H1 (cell line): ENCODE measurements around the gene RRAD. TPM values are rescaled to one million over a fixed set of nuclear protein-coding genes. Genes with fewer than 3 reads are reported as not detected.

Experiments used
- CTCF ChIA-PET: fragments of 300-600 bp; sonication (Branson Sonifier 250); formaldehyde crosslinking; loops from one replicate; lab custom pipeline; 2021; ENCODE audit not compliant: partially characterized antibody; lab: Charles Lee
- POLR2A ChIA-PET: fragments of 300-600 bp; sonication (Branson Sonifier 250); formaldehyde crosslinking; loops from one replicate; lab custom pipeline; 2021; ENCODE audit warnings: inconsistent platforms; ENCODE audit not compliant: partially characterized antibody; lab: Charles Lee
- DNase-seq, 2 experiments: peaks; one replicate each; pipeline versions ENCODE4 v3.0.0 to v3.0.0-alpha.2; 2010 to 2022; ENCODE audit warnings: low spot score in 2 of 2, low read depth in 1 of 2, mixed read lengths in 1 of 2
- FAIRE-seq: peaks from 2 replicates; lab custom pipeline; 2011; peaks lifted over from hg19 to GRCh38; lab: Jason Lieb, UNC
- H2AFZ ChIP-seq: 2 replicates; pipeline ENCODE4 v1.8.1; 2012; ENCODE audit warnings: low read length, inconsistent platforms
- H2AK5ac ChIP-seq: 2 replicates; pipeline ENCODE4 v1.6.1; 2013; ENCODE audit warnings: low read depth, low read length
- H2BK120ac ChIP-seq: replicated peaks from 2 replicates; pipeline ENCODE3; 2013; ENCODE audit warnings: low read depth, low read length, inconsistent platforms
- H2BK12ac ChIP-seq: 2 replicates; pipeline ENCODE4 v1.6.1; 2013; ENCODE audit warnings: low read depth, low read length
- H2BK15ac ChIP-seq: 2 replicates; pipeline ENCODE4 v1.6.1; 2013; ENCODE audit warnings: low read length
- H2BK20ac ChIP-seq: 2 replicates; pipeline ENCODE4 v1.6.1; 2013; ENCODE audit warnings: low read length
- H2BK5ac ChIP-seq: 2 replicates; pipeline ENCODE4 v1.6.1; 2013; ENCODE audit warnings: low read depth, low read length
- H3K14ac ChIP-seq: 2 replicates; pipeline ENCODE4 v1.6.1; 2013; ENCODE audit warnings: inconsistent platforms; ENCODE audit not compliant: insufficient read length
- H3K18ac ChIP-seq: 2 replicates; pipeline ENCODE4 v1.6.1; 2013; ENCODE audit warnings: low read length; ENCODE audit errors: extremely low read depth
- H3K23ac ChIP-seq: 2 replicates; pipeline ENCODE4 v1.6.1; 2013; ENCODE audit warnings: inconsistent platforms; ENCODE audit not compliant: insufficient read length
- H3K23me2 ChIP-seq: 2 replicates; pipeline ENCODE4 v1.6.1; 2013; ENCODE audit warnings: low read depth, low read length
- H3K27ac ChIP-seq: 2 replicates; pipeline ENCODE4 v1.6.1; 2011; ENCODE audit warnings: low read depth, low read length, inconsistent platforms
- H3K27me3 ChIP-seq, 4 experiments: replicated peaks in 1 of 4; 1 replicate in 1 of 4; 2 replicates in 3 of 4; pipeline versions ENCODE4 v1.6.1 to v1.8.1; 2011 to 2013; ENCODE audit warnings: low read length in 3 of 4, mild to moderate bottlenecking in 3 of 4, inconsistent platforms in 2 of 4, mixed read lengths in 2 of 4, moderate library complexity in 1 of 4; ENCODE audit not compliant: control insufficient read depth in 3 of 4, insufficient read depth in 3 of 4; ENCODE audit errors: extremely low read depth in 1 of 4
- H3K36me3 ChIP-seq, 4 experiments: 2 replicates each; pipeline versions ENCODE4 v1.6.1 to v1.8.1; 2011 to 2013; ENCODE audit warnings: mild to moderate bottlenecking in 4 of 4, low read length in 3 of 4, moderate library complexity in 2 of 4, control low read depth in 1 of 4, inconsistent platforms in 1 of 4; ENCODE audit not compliant: insufficient read depth in 4 of 4, control insufficient read depth in 2 of 4
- H3K4ac ChIP-seq: replicated peaks from 2 replicates; pipeline ENCODE3; 2013; ENCODE audit warnings: low read length, low read depth, mixed read lengths, inconsistent platforms; ENCODE audit not compliant: insufficient read length
- H3K4me1 ChIP-seq, 4 experiments: replicated peaks in 1 of 4; 1 replicate in 1 of 4; 2 replicates in 3 of 4; pipeline versions ENCODE4 v1.6.1 to v1.8.1; 2011 to 2013; ENCODE audit warnings: low read length in 3 of 4, inconsistent platforms in 2 of 4, mixed read lengths in 1 of 4; ENCODE audit not compliant: insufficient read depth in 4 of 4, control insufficient read depth in 3 of 4
- H3K4me2 ChIP-seq, 2 experiments: 2 replicates each; pipeline versions ENCODE4 v1.6.1 to v1.8.1; 2011 to 2013; ENCODE audit warnings: low read depth in 2 of 2, low read length in 2 of 2, control low read depth in 1 of 2, inconsistent platforms in 1 of 2, mild to moderate bottlenecking in 1 of 2; ENCODE audit not compliant: insufficient read depth in 1 of 2
- H3K4me3 ChIP-seq, 4 experiments: fragments of 200-600, 300-600 bp in 1 of 4; sonication (generic), shearing (Covaris generic), sonication (Bioruptor Twin) in 1 of 4; 2 replicates each; pipeline versions ENCODE4 v1.5.1 to v1.8.1; 2011 to 2016; ENCODE audit warnings: low read length in 4 of 4, low read depth in 3 of 4, control low read depth in 2 of 4, inconsistent platforms in 2 of 4, mild to moderate bottlenecking in 2 of 4, mixed read lengths in 1 of 4, moderate library complexity in 1 of 4; ENCODE audit not compliant: insufficient read depth in 2 of 4; ENCODE audit errors: extremely low read depth in 1 of 4
- H3K56ac ChIP-seq: replicated peaks from 2 replicates; pipeline ENCODE3; 2013; ENCODE audit warnings: low read depth, mild to moderate bottlenecking, mixed read lengths, low read length, inconsistent platforms; ENCODE audit not compliant: insufficient read length
- H3K79me1 ChIP-seq: 2 replicates; pipeline ENCODE4 v1.6.1; 2013; ENCODE audit warnings: low read depth, low read length, control low read depth
- H3K79me2 ChIP-seq, 2 experiments: 2 replicates each; pipeline versions ENCODE4 v1.6.1 to v1.8.1; 2012 to 2013; ENCODE audit warnings: low read length in 2 of 2, mild to moderate bottlenecking in 2 of 2, inconsistent platforms in 1 of 2; ENCODE audit not compliant: insufficient read depth in 2 of 2, control insufficient read depth in 1 of 2
- H3K9ac ChIP-seq, 4 experiments: replicated peaks in 1 of 4; 1 replicate in 1 of 4; 2 replicates in 3 of 4; pipeline versions ENCODE4 v1.6.1 to v1.8.1; 2011 to 2013; ENCODE audit warnings: low read depth in 3 of 4, low read length in 3 of 4, control low read depth in 2 of 4, mild to moderate bottlenecking in 2 of 4, moderate library complexity in 2 of 4, inconsistent platforms in 1 of 4; ENCODE audit errors: extremely low read depth in 1 of 4
- H3K9me3 ChIP-seq, 2 experiments: 2 replicates each; pipeline versions ENCODE4 v1.6.1 to v1.8.1; 2012 to 2013; ENCODE audit warnings: mild to moderate bottlenecking in 2 of 2, moderate library complexity in 2 of 2, control low read depth in 1 of 2, inconsistent platforms in 1 of 2, low read depth in 1 of 2, low read length in 1 of 2, mixed read lengths in 1 of 2; ENCODE audit not compliant: insufficient read depth in 2 of 2
- H4K20me1 ChIP-seq, 2 experiments: replicated peaks in 1 of 2; 2 replicates each; pipeline versions ENCODE3 to v1.8.1; 2011 to 2013; ENCODE audit warnings: inconsistent platforms in 2 of 2, low read length in 2 of 2, mild to moderate bottlenecking in 1 of 2; ENCODE audit not compliant: insufficient read depth in 2 of 2, control insufficient read depth in 1 of 2
- H4K5ac ChIP-seq: 2 replicates; pipeline ENCODE4 v1.6.1; 2013; ENCODE audit warnings: low read length, low read depth, mixed read lengths, inconsistent platforms; ENCODE audit not compliant: insufficient read length
- H4K8ac ChIP-seq: 2 replicates; pipeline ENCODE4 v1.8.0; 2013; ENCODE audit warnings: mild to moderate bottlenecking, moderate library complexity, low read length, inconsistent platforms; ENCODE audit not compliant: insufficient read depth; ENCODE audit errors: extremely low read depth
- H4K91ac ChIP-seq: replicated peaks from 2 replicates; pipeline ENCODE3; 2013; ENCODE audit warnings: low read length, mixed read lengths, inconsistent platforms; ENCODE audit not compliant: insufficient read length
- EGR1 ChIP-seq: IDR thresholded peaks from 2 replicates; pipeline ENCODE4 v1.6.1; 2011; ENCODE audit warnings: low read depth, low read length, borderline replicate concordance
- SAP30 ChIP-seq: fragments of 300-600 bp; sonication (generic); IDR thresholded peaks from 2 replicates; pipeline ENCODE4 v1.7.1; 2012; ENCODE audit warnings: low read length, moderate library complexity, mild to moderate bottlenecking, inconsistent platforms; ENCODE audit not compliant: insufficient read depth, insufficient replicate concordance
- TAF7 ChIP-seq: optimal IDR thresholded peaks from 2 replicates; pipeline ENCODE3; 2011; ENCODE audit warnings: low read depth, mild to moderate bottlenecking, inconsistent platforms, low read length, moderate library complexity, borderline replicate concordance
- WGBS, 2 experiments: shearing (Covaris generic) in 1 of 2; methylation state at CpG; one replicate each; pipeline versions ENCODE4 v1.1.6 to v1.1.7; 2013 to 2015; ENCODE audit warnings: low lambda C conversion rate in 2 of 2, mixed read lengths in 2 of 2, inconsistent platforms in 1 of 2, low coverage in 1 of 2, missing lambda C conversion rate in 1 of 2; ENCODE audit not compliant: insufficient replicate concordance in 2 of 2, insufficient coverage in 1 of 2, insufficient read length in 1 of 2; ENCODE audit errors: extremely low coverage in 1 of 2, missing lambda C conversion rate in 1 of 2; 5-methylcytosine and 5-hydroxymethylcytosine counted together
- polyA plus RNA-seq, 7 experiments: library from polyadenylated mRNA; depleted of rRNA in 3 of 7; stranded (reverse) in 5 of 7; unstranded in 2 of 7; fragments of >200 nt in 5 of 7; fragments of 200-250 nt in 2 of 7; gene quantifications; 1 replicate in 5 of 7; 2 replicates in 1 of 7; 4 replicates in 1 of 7; pipeline versions ENCODE4 v1.2.1 to v1.2.3, GENCODE V29; 2011 to 2013; ENCODE audit warnings: missing spikeins in 2 of 7, mixed read lengths in 2 of 7
- total RNA-seq: library from RNA; stranded (reverse); fragmentation: NEBNext Ultra II Directional; extraction: Animal tissue kit (Norgen Biotek cat#: 25700); gene quantifications from 2 replicates; pipeline ENCODE4 v1.2.1, GENCODE V29; 2021

RRAD gene
- total and polyA plus RNA-seq, 2 of the 8 experiments (the other 6 are each of a cell fraction or from before 2014, with no cell fraction given) = 0.17 TPM; not detected in 1

DNA sequence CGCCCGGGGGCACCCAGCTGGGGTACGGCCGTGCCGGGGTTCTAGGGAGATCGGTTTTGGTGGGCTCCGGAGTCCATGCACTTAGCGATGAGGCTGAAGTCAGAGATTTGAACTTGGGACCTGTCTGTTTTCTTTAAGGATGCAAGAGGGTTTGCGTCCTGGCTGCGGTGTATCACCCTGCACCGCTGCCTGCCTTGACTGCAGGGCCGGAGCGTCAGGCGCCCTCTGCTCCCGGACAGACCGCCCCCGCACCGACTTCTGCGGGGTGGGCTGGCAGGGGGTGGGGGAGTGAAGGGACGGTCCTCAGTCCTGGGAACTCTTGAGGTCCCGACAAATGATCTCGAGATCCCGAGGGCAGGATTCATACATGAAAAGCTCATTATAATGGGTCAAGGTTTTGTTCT is 44.3 kb downstream of the RRAD start:
- Histone ChIP-seq H3K9me3 (no peaks in the 10 kb centered on the region), H2BK15ac (no peak overlapping the region), H3K4ac (no peak overlapping the region), H4K5ac (no peak overlapping the region), H4K20me1 (peaks cover 3 to 11% of the 10 kb centered on the region in 2 experiments), H3K79me2 (peaks cover 0 to 30% of the 10 kb centered on the region in 2 experiments; a peak in 3 of 4 replicates), H3K27me3 (peaks cover 0 to 3% (median 0%) of the 10 kb centered on the region in 4 experiments; a peak in 1 of 7 replicates), H3K56ac (peak overlapping the region; percentile 46), H2AK5ac (no peak overlapping the region), H2BK5ac (peak overlapping the region; percentile 90; the same call in 1 of the 2 replicates), H2BK12ac (peak overlapping the region; percentile 39; the same call in 1 of the 2 replicates), H3K4me1 (peaks cover 0 to 10% (median 3%) of the 10 kb centered on the region in 4 experiments; a peak in 3 of 7 replicates), H3K9ac (peak overlapping the region; percentile 29 to 67 (median 60); a peak in 5 of 7 replicates), H3K27ac (peak overlapping the region; percentile 64; the same call in 1 of the 2 replicates), H3K79me1 (peaks cover 12% of the 10 kb centered on the region), H2BK120ac (peak overlapping the region; percentile 78), H3K18ac (peak overlapping the region; percentile 83), H4K8ac (peak overlapping the region; percentile 64), H3K14ac (no peak overlapping the region), H3K4me3 (peak overlapping the region; percentile 71 to 84 (median 80)), H4K91ac (peak overlapping the region; percentile 95), H2AFZ (no peak overlapping the region), H3K23ac (no peak overlapping the region), H3K4me2 (peak overlapping the region; percentile 68 to 89), H3K36me3 (peaks cover 10 to 20% (median 15%) of the 10 kb centered on the region in 4 experiments), H2BK20ac (no peak overlapping the region), H3K23me2 (peaks cover 8% of the 10 kb centered on the region; the same call in 1 of the 2 replicates)
- ChIA-PET POLR2A (interaction anchor here (0.7 to 3.0 kb wide), 15 partner anchors 8 to 251 kb away, joined by 3 to 12 read pairs (median 5); partner anchors contain the start of genes CIAO2B, DYNC1LI2, NAE1 and RRAD), CTCF (interaction anchor here (0.6 to 42.0 kb wide), 11 partner anchors 8 to 111 kb away, joined by 3 to 1009 read pairs (median 3); partner anchors contain the start of genes CDH16 and RRAD)
- WGBS, 2 experiments = 4% methylated on average over 23 of the region's 23 CpGs; no CpG with 5 or more reads in 1 of the 2 experiments
- no peak for FAIRE-seq
- TF ChIP-seq SAP30 (peak; percentile 8), TAF7 (no peak), EGR1 (peak; percentile 74; the same call in 1 of the 2 replicates)
- no peak for DNase-seq
